HFF-Myc (cell line): ENCODE results near the gene FANCB.

Source experiments
- DNase-seq: peaks from one replicate; pipeline ENCODE4 v3.0.0-alpha.2; 2011; ENCODE audit warnings: low read depth; ENCODE audit errors: extremely low read depth
- H3K4me3 ChIP-seq: replicated peaks from 2 replicates; pipeline ENCODE4 v1.5.1; 2011; ENCODE audit warnings: low read depth, mild to moderate bottlenecking, control low read depth, low read length
- TF ChIP-seq, protein P1 (sequence below): IDR thresholded peaks from 2 replicates; pipeline ENCODE4 v1.5.1; 2012; ENCODE audit warnings: mild to moderate bottlenecking, low read depth, low read length, control low read depth; ENCODE audit errors: missing control alignments

Gene FANCB

GRCh38 chrX:14872851-14873675, at the start of gene FANCB, which contains the start of gene MOSPD2:
FANCB (minus strand) TSS chrX:14873069; CDS start chrX:14865510, 7,559 bp downstream.
MOSPD2 (plus strand) TSS chrX:14873421; CDS start chrX:14873529, 108 bp downstream.
- TF ChIP-seq, protein P1, sequence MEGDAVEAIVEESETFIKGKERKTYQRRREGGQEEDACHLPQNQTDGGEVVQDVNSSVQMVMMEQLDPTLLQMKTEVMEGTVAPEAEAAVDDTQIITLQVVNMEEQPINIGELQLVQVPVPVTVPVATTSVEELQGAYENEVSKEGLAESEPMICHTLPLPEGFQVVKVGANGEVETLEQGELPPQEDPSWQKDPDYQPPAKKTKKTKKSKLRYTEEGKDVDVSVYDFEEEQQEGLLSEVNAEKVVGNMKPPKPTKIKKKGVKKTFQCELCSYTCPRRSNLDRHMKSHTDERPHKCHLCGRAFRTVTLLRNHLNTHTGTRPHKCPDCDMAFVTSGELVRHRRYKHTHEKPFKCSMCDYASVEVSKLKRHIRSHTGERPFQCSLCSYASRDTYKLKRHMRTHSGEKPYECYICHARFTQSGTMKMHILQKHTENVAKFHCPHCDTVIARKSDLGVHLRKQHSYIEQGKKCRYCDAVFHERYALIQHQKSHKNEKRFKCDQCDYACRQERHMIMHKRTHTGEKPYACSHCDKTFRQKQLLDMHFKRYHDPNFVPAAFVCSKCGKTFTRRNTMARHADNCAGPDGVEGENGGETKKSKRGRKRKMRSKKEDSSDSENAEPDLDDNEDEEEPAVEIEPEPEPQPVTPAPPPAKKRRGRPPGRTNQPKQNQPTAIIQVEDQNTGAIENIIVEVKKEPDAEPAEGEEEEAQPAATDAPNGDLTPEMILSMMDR, result no peak

GRCh38 chrX:14922437-14922836, 49.6 kb upstream of the FANCB start:
- H3K4me3 ChIP-seq, result no peak overlapping the region
- peak; percentile 47 for DNase-seq
- TF ChIP-seq, protein P1, result no peak

More at GRCh38 chrX:14872851-14873675, at the start of gene FANCB, which contains the start of gene MOSPD2:
- peak; percentile 61 for DNase-seq
- peak within 1 kb of the TSS; percentile 65 for H3K4me3 ChIP-seq

DNA sequence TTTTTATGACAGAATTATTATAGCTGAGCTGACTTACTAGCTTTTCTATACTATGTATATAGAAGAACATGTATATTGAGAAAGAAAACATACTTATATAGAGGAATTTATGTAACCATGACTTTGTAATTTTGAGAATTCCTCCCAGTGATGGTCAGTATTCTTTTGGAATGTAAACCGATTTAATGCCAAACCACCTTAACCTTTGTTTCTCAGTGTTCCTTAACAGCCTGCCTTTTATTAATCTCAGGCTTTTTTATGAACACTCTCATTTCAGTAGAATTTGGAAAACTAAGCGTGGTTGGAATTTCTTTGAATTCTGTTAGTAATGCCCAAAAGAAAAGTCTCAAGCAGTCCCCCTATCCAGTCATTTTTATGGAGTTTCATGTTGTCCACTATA, 47.3 kb upstream of the FANCB start:
- TF ChIP-seq, protein P1, result no peak
- no peak for DNase-seq
- H3K4me3 ChIP-seq, result no peak overlapping the region

DNA sequence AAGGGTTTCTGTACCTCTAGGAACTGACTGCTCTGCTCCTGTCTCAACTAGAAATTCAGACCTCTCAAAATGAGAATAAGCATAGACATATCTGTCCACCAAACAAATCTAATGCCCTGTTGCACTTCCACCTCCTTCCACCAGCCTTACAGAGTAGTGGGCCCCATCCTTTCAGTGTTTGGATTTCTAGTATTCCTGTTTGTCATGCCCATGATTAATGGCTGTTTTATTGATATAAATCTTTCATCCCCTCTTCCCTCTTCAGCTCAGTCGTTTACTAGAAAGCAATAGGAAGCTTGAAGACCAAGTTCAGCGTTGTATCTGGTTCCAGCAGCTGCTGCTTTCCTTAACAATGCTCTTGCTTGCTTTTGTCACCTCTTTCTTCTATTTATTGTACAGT, 46.5 kb upstream of the FANCB start:
- TF ChIP-seq, protein P1, result no peak
- no peak for DNase-seq

GRCh38 chrX:14916017-14916674, 43.3 kb upstream of the FANCB start:
- TF ChIP-seq, protein P1, result no peak
- H3K4me3 ChIP-seq, result no peak overlapping the region
- DNase-seq, result no peak

More for the DNA sequence above, 46.5 kb upstream of the FANCB start:
- H3K4me3 ChIP-seq, result no peak overlapping the region

- TF ChIP-seq, protein P1, result no peak
- DNase-seq, result no peak
- no peak overlapping the region for H3K4me3 ChIP-seq
Observed at GRCh38 chrX:14915596-14915995, 42.7 kb upstream of the FANCB start.
